H9 (cell line): Measurements from ENCODE around the gene MGARP. TPM values are rescaled to one million over a fixed set of nuclear protein-coding genes. Genes with fewer than 3 reads are reported as not detected.
A peak's percentile ranks its signal among the peaks of the same experiment; 100 is the strongest.

Source experiments
- DNase-seq: peaks from one replicate; pipeline ENCODE4 v3.0.0-alpha.2; 2017
- H2AFZ ChIP-seq: one replicate; pipeline ENCODE4 v1.6.1; 2013; ENCODE audit warnings: mild to moderate bottlenecking, low read length, control low read depth, moderate library complexity
- H2AK5ac ChIP-seq: 2 replicates; pipeline ENCODE4 v1.6.1; 2013; ENCODE audit warnings: low read length, control low read depth, mixed read lengths; ENCODE audit not compliant: insufficient read length
- H2BK120ac ChIP-seq: one replicate; pipeline ENCODE4 v1.6.1; 2013; ENCODE audit warnings: low read depth, mild to moderate bottlenecking, low read length, control low read depth, inconsistent platforms; ENCODE audit not compliant: poor library complexity, severe bottlenecking
- H2BK12ac ChIP-seq: 2 replicates; pipeline ENCODE4 v1.6.1; 2013; ENCODE audit warnings: low read length, control low read depth, mixed read lengths, low read depth; ENCODE audit not compliant: insufficient read length
- H2BK15ac ChIP-seq: 2 replicates; pipeline ENCODE4 v1.6.1; 2013; ENCODE audit warnings: low read depth, low read length, control low read depth
- H2BK20ac ChIP-seq: one replicate; pipeline ENCODE4 v1.6.1; 2013; ENCODE audit warnings: low read depth, mild to moderate bottlenecking, low read length, control low read depth, inconsistent platforms; ENCODE audit not compliant: poor library complexity, severe bottlenecking
- H2BK5ac ChIP-seq: 2 replicates; pipeline ENCODE4 v1.6.1; 2013; ENCODE audit warnings: low read length, control low read depth, mixed read lengths; ENCODE audit not compliant: insufficient read length
- H3K14ac ChIP-seq: 2 replicates; pipeline ENCODE4 v1.6.1; 2013; ENCODE audit warnings: low read length, control low read depth; ENCODE audit not compliant: insufficient read depth
- H3K18ac ChIP-seq: 2 replicates; pipeline ENCODE4 v1.6.1; 2013; ENCODE audit warnings: low read depth, mild to moderate bottlenecking, mixed read lengths, low read length, control low read depth; ENCODE audit not compliant: insufficient read length
- H3K23ac ChIP-seq: 2 replicates; pipeline ENCODE4 v1.6.1; 2013; ENCODE audit warnings: low read length, control low read depth, mixed read lengths, low read depth; ENCODE audit not compliant: insufficient read length
- H3K23me2 ChIP-seq: 2 replicates; pipeline ENCODE4 v1.6.1; 2013; ENCODE audit warnings: low read depth, mild to moderate bottlenecking, mixed read lengths, low read length, control low read depth; ENCODE audit not compliant: insufficient read length, poor library complexity, severe bottlenecking
- H3K27ac ChIP-seq: 2 replicates; pipeline ENCODE4 v1.5.1; 2013; ENCODE audit warnings: low read length, control low read depth, mixed read lengths, low read depth; ENCODE audit not compliant: insufficient read length
- H3K27me3 ChIP-seq: 2 replicates; pipeline ENCODE4 v1.6.1; 2013; ENCODE audit warnings: low read length, control low read depth, inconsistent platforms; ENCODE audit not compliant: insufficient read depth
- H3K4ac ChIP-seq: 2 replicates; pipeline ENCODE4 v1.6.1; 2013; ENCODE audit warnings: low read depth, mild to moderate bottlenecking, control low read depth, inconsistent platforms, low read length, moderate library complexity
- H3K4me1 ChIP-seq: 2 replicates; pipeline ENCODE4 v1.6.1; 2013; ENCODE audit warnings: low read length, control low read depth, inconsistent platforms; ENCODE audit not compliant: insufficient read depth
- H3K4me2 ChIP-seq: 2 replicates; pipeline ENCODE4 v1.6.1; 2013; ENCODE audit warnings: low read length, control low read depth, mixed read lengths; ENCODE audit not compliant: insufficient read length, insufficient read depth
- H3K56ac ChIP-seq: 2 replicates; pipeline ENCODE4 v1.6.1; 2013; ENCODE audit warnings: low read depth, mild to moderate bottlenecking, mixed read lengths, low read length, control low read depth; ENCODE audit not compliant: insufficient read length
- H3K79me1 ChIP-seq: 2 replicates; pipeline ENCODE4 v1.6.1; 2013; ENCODE audit warnings: low read depth, mild to moderate bottlenecking, moderate library complexity, low read length, control low read depth, inconsistent platforms; ENCODE audit not compliant: insufficient read depth, poor library complexity, severe bottlenecking
- H3K79me2 ChIP-seq: 2 replicates; pipeline ENCODE4 v1.6.1; 2013; ENCODE audit warnings: low read length, control low read depth, inconsistent platforms; ENCODE audit not compliant: insufficient read depth
- H3K9ac ChIP-seq: 2 replicates; pipeline ENCODE4 v1.6.1; 2013; ENCODE audit warnings: low read length, control low read depth, mixed read lengths; ENCODE audit not compliant: insufficient read length; ENCODE audit errors: extremely low read depth
- H3K9me3 ChIP-seq: one replicate; pipeline ENCODE4 v1.6.1; 2013; ENCODE audit warnings: low read depth, low read length, inconsistent platforms; ENCODE audit not compliant: control insufficient read depth
- H3T11ph ChIP-seq: one replicate; pipeline ENCODE4 v1.6.1; 2013; ENCODE audit warnings: mild to moderate bottlenecking, low read length, control low read depth, inconsistent platforms
- H4K20me1 ChIP-seq: one replicate; pipeline ENCODE4 v1.6.1; 2013; ENCODE audit not compliant: control insufficient read depth, insufficient read length, insufficient read depth
- H4K5ac ChIP-seq: 2 replicates; pipeline ENCODE4 v1.6.1; 2013; ENCODE audit warnings: low read depth, mild to moderate bottlenecking, mixed read lengths, low read length, control low read depth; ENCODE audit not compliant: insufficient read length
- H4K8ac ChIP-seq: replicated peaks from 2 replicates; pipeline ENCODE4 v1.6.1; 2013; ENCODE audit warnings: low read length, control low read depth, mixed read lengths, low read depth; ENCODE audit not compliant: insufficient read length
- H4K91ac ChIP-seq: 2 replicates; pipeline ENCODE4 v1.6.1; 2013; ENCODE audit warnings: low read depth, mild to moderate bottlenecking, moderate library complexity, mixed read lengths, low read length, control low read depth; ENCODE audit not compliant: insufficient read length
- H3K27ac Mint-ChIP-seq, 3 experiments: 2 replicates in 2 of 3; 3 replicates in 1 of 3; pipeline ENCODE4 v1.8.0; 2020 to 2021; ENCODE audit warnings: mixed read lengths in 3 of 3, mild to moderate bottlenecking in 1 of 3, moderate library complexity in 1 of 3
- H3K27me3 Mint-ChIP-seq: 2 replicates; pipeline ENCODE4 v1.8.0; 2021; ENCODE audit warnings: low read depth, mild to moderate bottlenecking, moderate library complexity, mixed read lengths
- H3K36me3 Mint-ChIP-seq, 3 experiments: 2 replicates in 2 of 3; 3 replicates in 1 of 3; pipeline ENCODE4 v1.8.0; 2020 to 2021; ENCODE audit warnings: low read depth in 3 of 3, mixed read lengths in 3 of 3; ENCODE audit not compliant: insufficient read depth in 1 of 3
- H3K4me1 Mint-ChIP-seq, 2 experiments: 2 replicates each; pipeline ENCODE4 v1.8.0; 2020; ENCODE audit warnings: mixed read lengths in 2 of 2
- H3K4me3 Mint-ChIP-seq, 2 experiments: 2 replicates in 1 of 2; 3 replicates in 1 of 2; pipeline ENCODE4 v1.8.0; 2020 to 2021; ENCODE audit warnings: mild to moderate bottlenecking in 2 of 2, mixed read lengths in 2 of 2, moderate library complexity in 1 of 2
- H3K9me3 Mint-ChIP-seq, 2 experiments: 2 replicates in 1 of 2; 3 replicates in 1 of 2; pipeline ENCODE4 v1.8.0; 2020; ENCODE audit warnings: mild to moderate bottlenecking in 2 of 2, mixed read lengths in 2 of 2, moderate library complexity in 1 of 2
- total RNA-seq: library from RNA; stranded (reverse); gene quantifications from 2 replicates; pipeline ENCODE4 v1.2.1, GENCODE V29; 2021
- TF ChIP-seq, protein P1 (sequence below): fragments of 200-600 bp; sonication (generic); conservative IDR thresholded peaks from 3 replicates; pipeline ENCODE4 v1.8.0; 2021; ENCODE audit warnings: antibody characterized with exemption, mild to moderate bottlenecking

MGARP gene
- total RNA-seq, 1 experiment from 2014 or later, result 4.0 TPM

DNA sequence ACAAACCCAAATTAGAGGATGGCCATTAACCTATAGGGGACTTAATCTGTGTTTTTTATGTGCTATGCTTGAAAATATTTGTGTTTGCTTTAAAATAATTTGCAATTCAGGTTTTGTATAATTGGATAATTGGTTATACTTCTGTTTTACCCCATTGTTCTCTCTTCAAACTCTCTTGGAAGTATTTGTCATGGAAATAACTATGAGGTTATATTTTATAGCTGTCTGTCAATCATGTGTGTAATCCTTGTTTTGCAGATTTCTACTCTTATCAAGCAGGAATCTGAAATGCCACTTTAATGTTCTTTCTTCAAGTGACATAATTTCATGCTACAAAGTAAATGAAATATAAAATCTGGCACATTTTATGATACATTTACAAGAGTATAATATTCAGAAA, 37.6 kb upstream of the MGARP start:
- H2BK20ac ChIP-seq, result no peak overlapping the region
- H3K9me3 Mint-ChIP-seq, result peaks cover 7 to 11% of the 10 kb centered on the region in 2 experiments; a peak in 4 of 5 replicates
- H3K27ac Mint-ChIP-seq, result peak overlapping the region in 1 of 3 experiments; percentile 27; a peak in 1 of 7 replicates
- H3T11ph ChIP-seq, result no peak overlapping the region
- H4K5ac ChIP-seq, result no peak overlapping the region
- H3K9me3 ChIP-seq, result no peaks in the 10 kb centered on the region
- no peaks in the 10 kb centered on the region; the same call in 1 of the 2 replicates for H3K4me1 ChIP-seq
- TF ChIP-seq, protein P1, sequence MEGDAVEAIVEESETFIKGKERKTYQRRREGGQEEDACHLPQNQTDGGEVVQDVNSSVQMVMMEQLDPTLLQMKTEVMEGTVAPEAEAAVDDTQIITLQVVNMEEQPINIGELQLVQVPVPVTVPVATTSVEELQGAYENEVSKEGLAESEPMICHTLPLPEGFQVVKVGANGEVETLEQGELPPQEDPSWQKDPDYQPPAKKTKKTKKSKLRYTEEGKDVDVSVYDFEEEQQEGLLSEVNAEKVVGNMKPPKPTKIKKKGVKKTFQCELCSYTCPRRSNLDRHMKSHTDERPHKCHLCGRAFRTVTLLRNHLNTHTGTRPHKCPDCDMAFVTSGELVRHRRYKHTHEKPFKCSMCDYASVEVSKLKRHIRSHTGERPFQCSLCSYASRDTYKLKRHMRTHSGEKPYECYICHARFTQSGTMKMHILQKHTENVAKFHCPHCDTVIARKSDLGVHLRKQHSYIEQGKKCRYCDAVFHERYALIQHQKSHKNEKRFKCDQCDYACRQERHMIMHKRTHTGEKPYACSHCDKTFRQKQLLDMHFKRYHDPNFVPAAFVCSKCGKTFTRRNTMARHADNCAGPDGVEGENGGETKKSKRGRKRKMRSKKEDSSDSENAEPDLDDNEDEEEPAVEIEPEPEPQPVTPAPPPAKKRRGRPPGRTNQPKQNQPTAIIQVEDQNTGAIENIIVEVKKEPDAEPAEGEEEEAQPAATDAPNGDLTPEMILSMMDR, result no peak
- no peak overlapping the region for H3K23ac ChIP-seq
- H3K79me1 ChIP-seq, result no peaks in the 10 kb centered on the region
- no peaks in the 10 kb centered on the region for H3K23me2 ChIP-seq
- DNase-seq, result no peak
- no peak overlapping the region for H3K9ac ChIP-seq
- no peak overlapping the region for H3K56ac ChIP-seq
- H2BK12ac ChIP-seq, result no peak overlapping the region
- no peak overlapping the region for H4K91ac ChIP-seq
- H3K4me2 ChIP-seq, result no peak overlapping the region
- H2BK15ac ChIP-seq, result no peak overlapping the region
- H3K27me3 Mint-ChIP-seq, result no peaks in the 10 kb centered on the region
- no peak overlapping the region for H3K4ac ChIP-seq
- H3K4me3 Mint-ChIP-seq, result no peak overlapping the region
- H2BK120ac ChIP-seq, result no peak overlapping the region
- no peaks in the 10 kb centered on the region for H4K20me1 ChIP-seq
- no peak overlapping the region for H2AK5ac ChIP-seq
- H2AFZ ChIP-seq, result no peak overlapping the region
- H2BK5ac ChIP-seq, result no peak overlapping the region
- H4K8ac ChIP-seq, result no peak overlapping the region
- H3K18ac ChIP-seq, result no peak overlapping the region
- peaks cover 18 to 36% (median 24%) of the 10 kb centered on the region in 3 experiments for H3K36me3 Mint-ChIP-seq
- no peak overlapping the region for H3K27ac ChIP-seq
- no peak overlapping the region for H3K14ac ChIP-seq
- peaks cover 52 to 54% of the 10 kb centered on the region in 2 experiments for H3K4me1 Mint-ChIP-seq
- no peaks in the 10 kb centered on the region for H3K27me3 ChIP-seq
- H3K79me2 ChIP-seq, result peaks cover 62% of the 10 kb centered on the region; the same call in 1 of the 2 replicates
